A549 (cell line): Measurements from ENCODE around the gene MOV10. TPM values are rescaled to one million over a fixed set of nuclear protein-coding genes. Genes with fewer than 3 reads are reported as not detected.

Experiments
- ATAC-seq, 2 experiments: fragments of 200-7000 bp in 1 of 2; fragments of >200 bp in 1 of 2; cut with Nextera tagmentation in 1 of 2; cut with Tn5 transposase in 1 of 2; 3 replicates each; pipeline versions ENCODE4 v1.8.0 to v1.9.1; 2018 to 2020; ENCODE audit warnings: mild to moderate bottlenecking in 1 of 2, moderate library complexity in 1 of 2
- CTCF ChIA-PET: fragments of 300-600 bp; sonication (Branson Sonifier 250); formaldehyde crosslinking; extraction: SDS; loops from one replicate; lab custom pipeline; 2021; ENCODE audit warnings: antibody characterized with exemption, inconsistent platforms; lab: Yijun Ruan, JAX
- POLR2A ChIA-PET: fragments of 350-600 bp; formaldehyde crosslinking; extraction: SDS; loops from one replicate; lab custom pipeline; 2021; ENCODE audit warnings: antibody characterized with exemption, inconsistent platforms; lab: Yijun Ruan, JAX
- DNase-seq, 2 experiments: peaks; one replicate each; pipeline versions ENCODE4 v3.0.0 to v3.0.0-alpha.2; 2011 to 2016; ENCODE audit warnings: low read depth in 1 of 2, low spot score in 1 of 2
- FAIRE-seq: peaks from 2 replicates; lab custom pipeline; 2011; peaks lifted over from hg19 to GRCh38; lab: Jason Lieb, UNC
- H3K27ac ChIP-seq, 2 experiments: fragments of >200 bp; sonication (Bioruptor Twin); formaldehyde crosslinking; 3 replicates each; pipeline ENCODE4 v1.5.1; 2016 to 2017
- H3K4me1 ChIP-seq: fragments of >200 bp; sonication (Bioruptor Twin); formaldehyde crosslinking; 3 replicates; pipeline ENCODE4 v1.6.1; 2016
- H3K4me2 ChIP-seq: fragments of >200 bp; sonication (Bioruptor Twin); formaldehyde crosslinking; 3 replicates; pipeline ENCODE4 v1.6.1; 2016
- H3K4me3 ChIP-seq: fragments of >200 bp; sonication (Bioruptor Twin); formaldehyde crosslinking; 3 replicates; pipeline ENCODE4 v1.5.1; 2016
- H3K9me3 ChIP-seq: fragments of >200 bp; sonication (Bioruptor Twin); formaldehyde crosslinking; 3 replicates; pipeline ENCODE4 v1.6.1; 2016
- CHD2 ChIP-seq: fragments of 150-350 bp; IDR thresholded peaks from 2 replicates; pipeline ENCODE4 v1.6.1; 2014; ENCODE audit warnings: low read length; ENCODE audit not compliant: partially characterized antibody
- CHD4 ChIP-seq: fragments of 200-600 bp; sonication (generic); IDR thresholded peaks from 2 replicates; pipeline ENCODE4 v1.6.1; 2016; ENCODE audit warnings: antibody characterized with exemption, mild to moderate bottlenecking, borderline replicate concordance
- EHF ChIP-seq: fragments of 250-450 bp; sonication (Bioruptor Pico); IDR thresholded peaks from 2 replicates; pipeline ENCODE4 v1.5.0; 2020; ENCODE audit warnings: mild to moderate bottlenecking
- FOSL2 ChIP-seq, 2 experiments: fragments of 450-650 bp in 1 of 2; fragments of >200 bp in 1 of 2; sonication (Bioruptor Twin) in 1 of 2; formaldehyde crosslinking; IDR thresholded peaks; 2 replicates each; pipeline versions ENCODE4 v1.5.0 to v1.6.1; 2016 to 2020; ENCODE audit warnings: mild to moderate bottlenecking in 1 of 2, moderate library complexity in 1 of 2
- HDAC2 ChIP-seq: fragments of 200-600 bp; sonication (generic); IDR thresholded peaks from 2 replicates; pipeline ENCODE4 v1.6.1; 2016
- HOXA7 ChIP-seq: fragments of 250-450 bp; sonication (Bioruptor Pico); IDR thresholded peaks from 2 replicates; pipeline ENCODE4 v1.5.0; 2020; ENCODE audit warnings: mild to moderate bottlenecking, moderate library complexity
- HOXB5 ChIP-seq: fragments of 250-450 bp; sonication (Bioruptor Pico); IDR thresholded peaks from 2 replicates; pipeline ENCODE4 v1.5.0; 2020; ENCODE audit warnings: mild to moderate bottlenecking, moderate library complexity
- JUN ChIP-seq, 2 experiments: fragments of >200 bp; sonication (Bioruptor Twin); formaldehyde crosslinking; IDR thresholded peaks; 2 replicates in 1 of 2; 3 replicates in 1 of 2; pipeline ENCODE4 v1.6.1; 2016 to 2017
- MAFK ChIP-seq: fragments of 450-650 bp; IDR thresholded peaks from 2 replicates; pipeline ENCODE4 v1.6.1; 2014; ENCODE audit not compliant: partially characterized antibody
- MYC ChIP-seq: IDR thresholded peaks from 2 replicates; pipeline ENCODE4 v1.6.1; 2012; ENCODE audit warnings: mild to moderate bottlenecking, inconsistent platforms, low read length, improper control_type of control experiment, borderline replicate concordance
- NR3C1 ChIP-seq: fragments of >200 bp; sonication (Bioruptor Twin); formaldehyde crosslinking; IDR thresholded peaks from 3 replicates; pipeline ENCODE4 v1.6.1; 2017
- PHF8 ChIP-seq: fragments of 200-600 bp; sonication (generic); IDR thresholded peaks from 2 replicates; pipeline ENCODE4 v1.6.1; 2016; ENCODE audit warnings: low read depth, mild to moderate bottlenecking, antibody characterized with exemption, moderate library complexity, borderline replicate concordance
- POLR2A ChIP-seq: IDR thresholded peaks from 2 replicates; pipeline ENCODE4 v1.6.1; 2012; ENCODE audit warnings: mild to moderate bottlenecking, low read length
- RAD21 ChIP-seq, 2 experiments: fragments of >200 bp in 1 of 2; sonication (Bioruptor Twin) in 1 of 2; formaldehyde crosslinking in 1 of 2; IDR thresholded peaks in 1 of 2; conservative IDR thresholded peaks in 1 of 2; 2 replicates in 1 of 2; 3 replicates in 1 of 2; pipeline ENCODE4 v1.6.1; 2012 to 2018; ENCODE audit warnings: inconsistent platforms in 1 of 2
- RARB ChIP-seq: fragments of 250-450 bp; sonication (Bioruptor Pico); IDR thresholded peaks from 2 replicates; pipeline ENCODE4 v1.8.0; 2021; ENCODE audit warnings: mild to moderate bottlenecking, moderate library complexity
- RFX5 ChIP-seq: fragments of 450-650 bp; IDR thresholded peaks from 2 replicates; pipeline ENCODE4 v1.7.1; 2014; ENCODE audit warnings: antibody characterized with exemption, mild to moderate bottlenecking, moderate library complexity
- RNF2 ChIP-seq: fragments of 200-600 bp; sonication (generic); IDR thresholded peaks from 2 replicates; pipeline ENCODE4 v1.6.1; 2016; ENCODE audit warnings: low read depth, mild to moderate bottlenecking, antibody characterized with exemption, moderate library complexity, borderline replicate concordance
- WGBS: methylation state at CpG from one replicate; pipeline ENCODE4 v1.1.6; 2017; ENCODE audit errors: missing lambda C conversion rate; 5-methylcytosine and 5-hydroxymethylcytosine counted together
- polyA plus RNA-seq, 4 experiments: library from polyadenylated mRNA; depleted of rRNA in 3 of 4; stranded (reverse); fragments of >200 nt; fragmentation: RNase III in 1 of 4; extraction: RNeasy Plus Mini Kit Qiagen cat#74134 plus additional on column Dnase treatment in 1 of 4; gene quantifications; 2 replicates in 3 of 4; 3 replicates in 1 of 4; pipeline ENCODE4 v1.2.3, GENCODE V29; 2011 to 2017
- TF ChIP-seq, protein P1 (sequence below): IDR thresholded peaks from 2 replicates; pipeline ENCODE4 v1.6.1; 2012
- TF ChIP-seq, protein P2 (sequence below): IDR thresholded peaks from 2 replicates; pipeline ENCODE4 v1.6.1; 2012; ENCODE audit warnings: low read depth, borderline replicate concordance
- TF ChIP-seq, protein P3 (sequence below): fragments of >200 bp; sonication (Bioruptor Twin); formaldehyde crosslinking; IDR thresholded peaks from 3 replicates; pipeline ENCODE4 v1.5.1; 2016
- TF ChIP-seq, protein P4 (sequence below): fragments of >200 bp; sonication (Bioruptor Twin); formaldehyde crosslinking; IDR thresholded peaks from 3 replicates; pipeline ENCODE4 v1.6.1; 2016
- TF ChIP-seq, protein P5 (sequence below): fragments of >200 bp; sonication (Bioruptor Twin); formaldehyde crosslinking; IDR thresholded peaks from 2 replicates; pipeline ENCODE4 v1.6.1; 2016

The MOV10 gene
- polyA plus RNA-seq, 2 of the 4 experiments (the other 2 are of a cell fraction) = 27.3 to 37.3 TPM

DNA sequence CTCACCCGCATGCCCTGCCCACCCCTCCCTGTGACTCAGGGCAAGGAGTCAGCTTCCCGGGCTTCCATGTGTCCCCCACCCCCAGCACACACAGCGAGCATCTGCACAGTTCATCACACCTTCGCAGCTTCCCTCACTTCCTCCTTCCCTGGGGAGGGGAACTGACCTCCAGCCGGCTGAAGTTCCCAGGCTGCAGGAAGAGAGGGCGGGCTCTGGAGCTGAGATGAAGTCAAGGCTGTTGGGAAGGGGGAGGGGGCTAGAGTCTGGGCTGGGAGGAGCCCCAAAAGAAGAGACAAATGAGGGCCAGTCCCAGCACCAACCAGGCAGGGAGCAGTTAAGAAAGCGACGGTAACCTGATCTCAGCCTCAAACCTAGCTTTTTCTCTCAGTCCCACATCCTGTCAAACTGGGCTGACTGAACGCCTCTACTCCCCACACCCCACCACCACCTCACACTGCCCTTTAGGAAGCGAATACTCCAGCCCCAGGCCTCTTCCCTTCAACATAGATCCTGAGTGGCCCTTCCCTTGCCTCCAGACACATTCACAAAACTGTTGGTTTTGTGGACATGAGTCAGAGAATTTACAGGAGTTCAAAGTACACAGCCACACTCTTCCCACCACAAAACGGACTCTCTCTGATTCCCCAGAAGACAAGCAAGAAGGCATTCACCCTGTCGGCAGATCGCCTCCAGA lies 30.6 kb downstream of the MOV10 start:
- CTCF ChIA-PET = interaction anchor here (0.6 to 2.9 kb wide), 6 partner anchors 10 to 336 kb away, joined by 3 to 18 read pairs (median 4); partner anchors contain the start of gene PPM1J
- peak; percentile 84 to 88 for DNase-seq
- POLR2A ChIA-PET = interaction anchor here (0.6 to 1.7 kb wide), 8 partner anchors 9 to 314 kb away, joined by 3 to 9 read pairs (median 4); partner anchors contain the start of gene MOV10
- TF ChIP-seq FOSL2 (IDR thresholded peaks at IDR 0.05) (0 out of 2 replicates have a peak, but pooled peaks have one; percentile 16), FOSL2 (CRISPR knock-in tag; IDR thresholded peaks at IDR 0.05) (peak; percentile 51), JUN (IDR thresholded peaks at IDR 0.05) (peak in 1 of 2 experiments; percentile 35; a peak in 1 of 5 replicates), MAFK (no peak), RFX5 (no peak), HOXB5 (CRISPR knock-in tag) (no peak), POLR2A (peak; percentile 44), MYC (0 out of 2 replicates have a peak, but pooled peaks have one; percentile 17)
- TF ChIP-seq, protein P1, sequence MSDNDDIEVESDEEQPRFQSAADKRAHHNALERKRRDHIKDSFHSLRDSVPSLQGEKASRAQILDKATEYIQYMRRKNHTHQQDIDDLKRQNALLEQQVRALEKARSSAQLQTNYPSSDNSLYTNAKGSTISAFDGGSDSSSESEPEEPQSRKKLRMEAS = peak; percentile 81
- TF ChIP-seq, protein P2, sequence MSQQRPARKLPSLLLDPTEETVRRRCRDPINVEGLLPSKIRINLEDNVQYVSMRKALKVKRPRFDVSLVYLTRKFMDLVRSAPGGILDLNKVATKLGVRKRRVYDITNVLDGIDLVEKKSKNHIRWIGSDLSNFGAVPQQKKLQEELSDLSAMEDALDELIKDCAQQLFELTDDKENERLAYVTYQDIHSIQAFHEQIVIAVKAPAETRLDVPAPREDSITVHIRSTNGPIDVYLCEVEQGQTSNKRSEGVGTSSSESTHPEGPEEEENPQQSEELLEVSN = peak; percentile 64; the same call in 1 of the 2 replicates
- no peak for FAIRE-seq
- Histone ChIP-seq H3K4me2 (peak overlapping the region; percentile 94), H3K4me3 (peak overlapping the region; percentile 99), H3K9me3 (no peaks in the 10 kb centered on the region), H3K4me1 (peaks cover 54% of the 10 kb centered on the region), H3K27ac (peak overlapping the region; percentile 98 to 100)
- ATAC-seq = peak; percentile 58 to 79
- 0% methylated on average over 11 of the region's 13 CpGs for WGBS

DNA sequence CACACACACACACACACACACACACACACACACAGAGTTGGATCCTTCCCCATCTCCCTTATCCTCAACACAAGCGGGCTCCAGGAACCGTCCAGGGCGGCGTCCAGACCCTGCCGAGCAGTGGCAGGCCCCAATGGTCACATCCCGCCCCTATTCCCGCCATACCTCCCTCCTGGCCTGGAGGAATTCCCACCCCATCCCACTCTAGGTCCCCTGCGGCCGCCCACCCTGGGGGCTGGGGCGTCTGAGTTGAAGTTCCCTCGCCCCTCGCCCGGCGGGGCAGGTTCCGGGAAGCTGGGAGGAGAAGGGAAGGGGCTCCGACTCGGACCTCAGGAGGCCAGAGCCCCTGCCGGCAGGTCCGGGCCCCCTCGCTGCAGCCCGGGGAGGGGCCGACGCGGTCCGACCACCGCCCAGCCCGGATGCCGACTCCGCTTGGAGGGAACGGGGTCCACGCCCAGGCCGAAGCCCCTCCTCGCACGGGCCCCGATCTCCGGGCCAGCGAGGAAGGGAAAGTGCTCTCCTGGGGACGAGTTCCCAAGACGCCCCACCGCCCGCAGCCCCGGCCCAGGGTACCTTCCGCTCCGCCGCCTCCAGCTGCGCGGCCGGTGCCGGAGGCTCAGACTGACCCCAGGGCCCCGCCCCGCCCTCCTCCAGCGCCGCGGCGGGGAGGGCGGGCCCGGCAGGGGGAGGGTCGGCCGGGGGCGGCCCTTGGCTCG lies 32.2 kb downstream of the MOV10 start, which contains the start of gene RHOC:
TSS of gene RHOC (minus strand) at position 623 of the 716 bp plus-strand sequence. CDS start 3,328 bp downstream, outside the sequence.
- 0% methylated on average over 1 of the region's 61 CpGs for WGBS
- FAIRE-seq (no peak), ATAC-seq (peak; percentile 70 to 76), DNase-seq (peak in 1 of 2 experiments; percentile 56)
- ChIA-PET POLR2A (interaction anchor here (0.5 to 1.8 kb wide), 6 partner anchors 9 to 705 kb away, joined by 3 to 9 read pairs (median 4); partner anchors contain the start of genes CAPZA1, MOV10 and PPM1J), CTCF (interaction anchor here (1.2 to 18.0 kb wide), 3 partner anchors 69 to 316 kb away, joined by 3 to 576 read pairs (median 17); no protein-coding TSS in a partner anchor)
- Histone ChIP-seq H3K4me3 (peak within 1 kb of the TSS; percentile 99), H3K27ac (peak within 1 kb of the TSS; percentile 98 to 100), H3K4me2 (peak within 1 kb of the TSS; percentile 94), H3K4me1 (peaks cover 38% of the 10 kb centered on the region), H3K9me3 (no peaks in the 10 kb centered on the region)
- TF ChIP-seq POLR2A (peak; percentile 62), JUN (IDR thresholded peaks at IDR 0.05) (peak in 1 of 2 experiments; percentile 64; a peak in 3 of 5 replicates), NR3C1 (no peak), HDAC2 (no peak)

DNA sequence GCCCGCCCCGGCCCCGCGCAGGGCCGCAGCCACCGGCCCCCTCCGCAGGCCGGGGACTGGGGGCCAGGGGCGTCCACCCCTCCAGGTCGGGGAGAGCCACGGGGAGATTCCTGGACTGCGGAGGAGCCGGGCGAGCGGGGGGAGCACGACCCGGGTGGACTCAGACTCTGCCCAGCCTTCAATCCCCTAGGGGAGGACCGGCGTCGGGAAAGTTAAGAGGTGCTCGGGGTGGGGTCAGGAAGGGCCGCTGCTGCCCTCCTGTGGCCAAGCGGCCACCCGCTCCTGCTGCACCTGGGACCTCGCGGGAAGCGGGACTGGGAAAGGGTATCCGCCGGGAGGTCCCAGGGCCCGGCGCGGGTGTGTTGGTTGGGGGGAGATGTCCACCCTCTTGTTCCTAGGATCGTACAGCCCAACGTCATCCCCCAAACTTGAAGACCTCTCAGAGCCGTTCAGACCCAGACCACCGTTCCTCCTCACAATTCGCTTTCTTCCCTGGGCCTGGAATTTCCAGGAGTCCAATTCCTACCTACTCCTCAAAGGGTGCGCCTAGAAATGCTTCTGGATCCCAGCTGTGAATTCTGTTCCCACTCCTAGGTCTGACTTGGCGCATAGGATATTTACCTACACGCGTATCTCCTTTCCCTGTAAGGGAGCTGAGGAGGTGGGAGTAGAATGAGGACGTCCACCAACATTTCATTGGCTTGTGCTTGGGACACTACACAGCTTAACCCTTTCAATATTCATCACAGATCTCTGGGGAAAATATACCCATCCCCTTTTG lies 33.0 kb downstream of the MOV10 start:
- FAIRE-seq = no peak
- no peaks in the 10 kb centered on the region for H3K9me3 ChIP-seq
- peak overlapping the region; percentile 99 for H3K4me3 ChIP-seq
- DNase-seq = peak; percentile 82 to 86
- peak overlapping the region; percentile 98 to 100 for H3K27ac ChIP-seq
- ChIA-PET CTCF (interaction anchor here (0.6 to 18.0 kb wide), 22 partner anchors 8 to 317 kb away, joined by 3 to 576 read pairs (median 6); partner anchors contain the start of genes MOV10 and PPM1J), POLR2A (interaction anchor here (0.5 to 1.8 kb wide), 7 partner anchors 8 to 704 kb away, joined by 3 to 9 read pairs (median 4); partner anchors contain the start of genes CAPZA1, MOV10 and PPM1J)
- peak overlapping the region; percentile 94 for H3K4me2 ChIP-seq
- peak; percentile 75 to 77 for ATAC-seq
- 5% methylated on average over 19 of the region's 42 CpGs for WGBS
- peaks cover 31% of the 10 kb centered on the region for H3K4me1 ChIP-seq
- no peak for TF ChIP-seq RFX5
- TF ChIP-seq RAD21 (conservative IDR thresholded peaks at IDR 0.05 in 1 of 2, IDR thresholded peaks at IDR 0.05 in 1 of 2) = peak; percentile 71 to 86
- TF ChIP-seq CHD4 = no peak
- TF ChIP-seq, protein P3, sequence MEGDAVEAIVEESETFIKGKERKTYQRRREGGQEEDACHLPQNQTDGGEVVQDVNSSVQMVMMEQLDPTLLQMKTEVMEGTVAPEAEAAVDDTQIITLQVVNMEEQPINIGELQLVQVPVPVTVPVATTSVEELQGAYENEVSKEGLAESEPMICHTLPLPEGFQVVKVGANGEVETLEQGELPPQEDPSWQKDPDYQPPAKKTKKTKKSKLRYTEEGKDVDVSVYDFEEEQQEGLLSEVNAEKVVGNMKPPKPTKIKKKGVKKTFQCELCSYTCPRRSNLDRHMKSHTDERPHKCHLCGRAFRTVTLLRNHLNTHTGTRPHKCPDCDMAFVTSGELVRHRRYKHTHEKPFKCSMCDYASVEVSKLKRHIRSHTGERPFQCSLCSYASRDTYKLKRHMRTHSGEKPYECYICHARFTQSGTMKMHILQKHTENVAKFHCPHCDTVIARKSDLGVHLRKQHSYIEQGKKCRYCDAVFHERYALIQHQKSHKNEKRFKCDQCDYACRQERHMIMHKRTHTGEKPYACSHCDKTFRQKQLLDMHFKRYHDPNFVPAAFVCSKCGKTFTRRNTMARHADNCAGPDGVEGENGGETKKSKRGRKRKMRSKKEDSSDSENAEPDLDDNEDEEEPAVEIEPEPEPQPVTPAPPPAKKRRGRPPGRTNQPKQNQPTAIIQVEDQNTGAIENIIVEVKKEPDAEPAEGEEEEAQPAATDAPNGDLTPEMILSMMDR = peak; percentile 79
- TF ChIP-seq JUN (IDR thresholded peaks at IDR 0.05) = peak; percentile 51 to 58; a peak in 1 of 5 replicates
- TF ChIP-seq PHF8 = peak; percentile 34; the same call in 1 of the 2 replicates
- TF ChIP-seq, protein P4, sequence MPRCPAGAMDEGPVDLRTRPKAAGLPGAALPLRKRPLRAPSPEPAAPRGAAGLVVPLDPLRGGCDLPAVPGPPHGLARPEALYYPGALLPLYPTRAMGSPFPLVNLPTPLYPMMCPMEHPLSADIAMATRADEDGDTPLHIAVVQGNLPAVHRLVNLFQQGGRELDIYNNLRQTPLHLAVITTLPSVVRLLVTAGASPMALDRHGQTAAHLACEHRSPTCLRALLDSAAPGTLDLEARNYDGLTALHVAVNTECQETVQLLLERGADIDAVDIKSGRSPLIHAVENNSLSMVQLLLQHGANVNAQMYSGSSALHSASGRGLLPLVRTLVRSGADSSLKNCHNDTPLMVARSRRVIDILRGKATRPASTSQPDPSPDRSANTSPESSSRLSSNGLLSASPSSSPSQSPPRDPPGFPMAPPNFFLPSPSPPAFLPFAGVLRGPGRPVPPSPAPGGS = 0 out of 3 replicates have a peak, but pooled peaks have one; percentile 52
- peak; percentile 84 for TF ChIP-seq CHD2
- no peak for TF ChIP-seq RNF2
- TF ChIP-seq HOXA7 (CRISPR knock-in tag) = no peak
- no peak for TF ChIP-seq RARB (CRISPR knock-in tag)
- TF ChIP-seq, protein P5, sequence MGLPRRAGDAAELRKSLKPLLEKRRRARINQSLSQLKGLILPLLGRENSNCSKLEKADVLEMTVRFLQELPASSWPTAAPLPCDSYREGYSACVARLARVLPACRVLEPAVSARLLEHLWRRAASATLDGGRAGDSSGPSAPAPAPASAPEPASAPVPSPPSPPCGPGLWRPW = no peak
- TF ChIP-seq EHF = no peak
- no peak for TF ChIP-seq NR3C1
